Hindlimb muscle (tissue), 1 donor: Measurements from ENCODE around the gene RFC2. TPM values are rescaled to one million over a fixed set of nuclear protein-coding genes. Genes with fewer than 3 reads are reported as not detected.

Experiments used
- DNase-seq: peaks from one replicate; pipeline ENCODE4 v3.0.0-alpha.2; 2013
- polyA plus RNA-seq: library from polyadenylated mRNA; unstranded; fragments of 120-200 nt; gene quantifications from one replicate; pipeline ENCODE4 v1.2.1, GENCODE V29; 2013; ENCODE audit not compliant: insufficient read length

RFC2 gene
- 34.2 TPM for polyA plus RNA-seq

- DNase-seq: peak; percentile 99
Observed at GRCh38 chr7:74254129-74254857, at the start of gene RFC2. RFC2 (minus strand) TSS chr7:74254399; CDS start chr7:74254383, 16 bp downstream.

GRCh38 chr7:74302745-74303221, 48.6 kb upstream of the RFC2 start:
- DNase-seq: no peak

- DNase-seq: no peak
Observed at GRCh38 chr7:74300926-74301325, 46.7 kb upstream of the RFC2 start.

- no peak for DNase-seq
Observed at GRCh38 chr7:74299401-74299800, 45.2 kb upstream of the RFC2 start.

- no peak for DNase-seq
Observed at GRCh38 chr7:74297516-74298233, 43.5 kb upstream of the RFC2 start.

- peak; percentile 36 for DNase-seq
Observed at GRCh38 chr7:74294191-74294998, 40.2 kb upstream of the RFC2 start.

DNA sequence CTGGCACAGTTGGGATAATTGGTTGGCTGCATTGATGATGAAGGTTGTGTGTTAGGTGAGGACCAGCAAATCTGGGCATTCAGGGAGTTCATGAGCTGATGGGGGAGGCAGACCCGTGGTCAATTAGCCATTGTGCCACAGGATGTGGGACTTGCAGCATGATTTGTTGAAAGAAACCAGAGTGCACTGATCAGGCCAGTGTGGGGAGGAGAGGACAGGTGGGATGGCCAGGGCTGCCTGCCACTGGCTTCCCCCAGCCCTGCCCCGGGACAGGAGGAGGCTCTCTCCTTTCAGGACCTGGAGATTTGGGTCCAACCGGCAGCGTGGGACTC, 39.3 kb upstream of the RFC2 start:
- DNase-seq: no peak

- DNase-seq: no peak
Observed at GRCh38 chr7:74292757-74293576, 38.8 kb upstream of the RFC2 start.

GRCh38 chr7:74291535-74291934, 37.3 kb upstream of the RFC2 start:
- no peak for DNase-seq

GRCh38 chr7:74290981-74291441, 36.8 kb upstream of the RFC2 start:
- DNase-seq: no peak

DNA sequence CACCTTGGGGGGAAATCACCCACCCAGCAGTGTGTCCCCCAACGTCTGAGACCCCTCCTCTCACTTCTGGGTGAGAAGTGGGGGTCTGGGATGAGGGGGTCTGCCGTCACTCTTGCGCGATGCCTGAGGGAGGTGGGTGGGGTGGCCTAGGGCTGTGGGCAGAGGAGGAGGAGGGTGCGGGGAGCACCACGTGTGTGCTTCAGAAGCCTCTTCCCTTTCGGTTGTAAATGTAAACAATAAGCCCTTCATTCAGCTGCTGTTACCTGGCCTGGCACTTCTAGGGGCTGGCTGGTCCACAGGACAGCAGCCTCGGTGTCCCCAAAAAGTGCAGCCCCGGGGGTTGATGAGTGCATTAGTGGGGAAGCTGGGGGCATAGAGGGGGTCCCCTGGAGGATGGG, 36.4 kb upstream of the RFC2 start:
- no peak for DNase-seq

DNA sequence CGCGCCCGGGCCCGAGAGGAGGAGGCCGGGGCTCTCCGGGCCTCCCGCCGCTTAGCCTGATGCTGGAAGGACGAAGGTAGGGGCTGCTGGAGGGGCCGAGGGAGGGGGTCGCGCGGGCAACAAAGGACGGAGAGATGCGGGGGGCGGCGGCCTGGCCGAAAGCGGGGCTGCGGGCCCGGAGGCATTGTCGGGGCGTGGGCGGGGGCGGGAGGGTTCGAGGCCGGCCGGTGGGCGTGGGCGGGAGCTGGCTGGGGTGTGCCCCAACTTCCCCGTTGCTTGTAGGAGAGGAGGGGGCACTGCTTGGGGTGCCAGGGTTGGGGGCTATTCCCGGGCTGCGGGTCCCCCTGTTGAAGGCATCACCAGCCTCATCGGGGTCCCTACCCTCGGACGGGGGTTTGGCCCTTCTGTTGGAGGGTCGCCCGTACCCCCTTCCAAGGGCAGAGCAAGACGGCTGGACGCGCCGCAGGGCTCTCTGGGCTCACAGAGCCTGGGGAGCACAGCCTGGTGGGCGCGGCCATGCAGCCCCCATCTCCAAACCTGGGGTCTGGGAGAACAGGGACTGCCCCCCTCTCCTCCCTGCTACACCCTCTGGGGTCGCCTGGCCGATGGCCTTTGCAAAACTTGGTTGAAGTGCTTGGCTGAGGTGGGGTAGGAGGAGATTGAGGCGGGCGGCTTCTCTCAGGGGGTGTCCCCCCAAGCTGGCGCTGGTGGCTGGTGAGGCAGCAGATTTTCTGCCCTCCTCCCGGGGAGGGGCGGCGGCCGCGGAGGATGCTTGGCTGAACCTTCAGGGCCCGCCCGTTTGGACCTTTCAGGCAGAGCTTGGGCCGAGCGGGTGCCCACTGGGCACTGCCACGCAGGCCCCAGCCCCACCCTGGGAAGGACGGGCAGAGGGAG, 35.7 kb upstream of the RFC2 start:
- peak; percentile 19 for DNase-seq

DNA sequence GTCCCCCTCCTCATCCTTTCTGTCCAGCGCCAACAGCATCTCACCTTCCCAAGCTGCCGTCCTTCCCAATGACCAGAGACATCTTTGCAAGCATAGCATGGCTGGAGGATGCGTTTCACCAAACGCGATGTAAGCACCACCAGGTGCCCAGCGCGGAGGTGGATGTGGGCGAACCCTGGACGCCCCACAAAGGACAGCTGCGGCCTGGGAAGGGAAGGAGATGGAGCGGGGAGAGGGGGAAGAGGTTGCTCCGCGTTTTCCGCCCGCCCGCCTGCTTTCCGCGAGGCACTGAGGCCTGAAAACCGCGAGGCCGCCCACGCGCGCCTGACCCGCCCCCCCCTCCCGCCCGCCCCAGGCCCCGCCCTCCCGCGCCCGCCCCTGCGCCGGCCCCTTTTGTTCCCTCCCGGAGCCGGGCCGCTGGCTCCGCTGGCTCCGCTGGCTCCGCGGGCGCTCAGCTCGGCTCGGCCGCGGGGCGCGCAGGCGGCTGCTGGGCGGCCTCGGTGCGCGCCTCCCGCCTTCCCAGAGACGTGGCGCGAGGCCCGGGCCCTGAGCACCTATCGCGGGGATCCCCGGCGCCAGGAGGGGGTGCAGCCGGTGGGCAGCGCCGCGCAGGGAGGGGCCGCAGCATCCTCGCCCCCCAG, 34.9 kb upstream of the RFC2 start, which contains the start of gene CLIP2:
Gene CLIP2 (plus strand): TSS at position 390 of the 641 bp plus-strand sequence. CDS start 28,140 bp downstream, outside the sequence.
- DNase-seq: peak; percentile 82

GRCh38 chr7:74288034-74288881, 34.1 kb upstream of the RFC2 start:
- no peak for DNase-seq

DNA sequence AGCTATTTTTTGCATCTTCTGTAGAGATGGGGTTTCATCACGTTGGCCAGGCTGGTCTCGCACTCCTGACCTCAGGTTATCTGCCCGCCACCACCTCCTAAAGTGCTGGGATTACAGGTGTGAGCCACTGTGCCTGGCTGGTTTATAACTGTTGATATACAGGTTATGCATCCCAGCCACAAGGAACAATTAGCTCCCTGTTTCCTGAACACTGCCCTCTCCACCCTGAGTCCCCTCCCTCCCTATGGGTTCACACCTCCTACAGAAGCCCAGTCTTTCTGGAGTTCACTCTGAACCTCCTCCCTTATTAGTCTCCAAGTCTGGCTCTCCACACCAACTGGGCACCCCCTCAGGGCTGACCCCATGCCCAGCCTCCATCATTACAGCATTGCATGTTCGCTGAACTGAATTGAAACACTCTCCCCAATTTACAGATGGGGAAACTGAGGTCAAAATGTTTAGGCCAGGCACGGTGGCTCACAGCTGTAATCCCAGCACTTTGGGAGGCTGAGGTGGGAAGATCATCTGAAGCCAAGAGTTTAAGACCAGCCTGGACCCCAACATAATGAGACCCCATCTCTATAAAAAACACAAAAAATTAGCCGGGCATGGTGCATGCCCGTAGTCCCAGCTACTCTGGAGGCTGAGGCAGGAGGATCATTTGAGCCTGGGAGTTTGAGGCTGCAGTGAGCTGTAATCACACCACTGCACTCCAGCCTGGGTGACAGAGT, 33.3 kb upstream of the RFC2 start:
- DNase-seq: no peak

GRCh38 chr7:74286131-74286530, 31.9 kb upstream of the RFC2 start:
- no peak for DNase-seq

GRCh38 chr7:74284781-74285259, 30.6 kb upstream of the RFC2 start:
- DNase-seq: no peak

- DNase-seq: no peak
Observed at GRCh38 chr7:74283858-74284447, 29.8 kb upstream of the RFC2 start.
